ENCODE results near the gene ADCYAP1R1.

DNA sequence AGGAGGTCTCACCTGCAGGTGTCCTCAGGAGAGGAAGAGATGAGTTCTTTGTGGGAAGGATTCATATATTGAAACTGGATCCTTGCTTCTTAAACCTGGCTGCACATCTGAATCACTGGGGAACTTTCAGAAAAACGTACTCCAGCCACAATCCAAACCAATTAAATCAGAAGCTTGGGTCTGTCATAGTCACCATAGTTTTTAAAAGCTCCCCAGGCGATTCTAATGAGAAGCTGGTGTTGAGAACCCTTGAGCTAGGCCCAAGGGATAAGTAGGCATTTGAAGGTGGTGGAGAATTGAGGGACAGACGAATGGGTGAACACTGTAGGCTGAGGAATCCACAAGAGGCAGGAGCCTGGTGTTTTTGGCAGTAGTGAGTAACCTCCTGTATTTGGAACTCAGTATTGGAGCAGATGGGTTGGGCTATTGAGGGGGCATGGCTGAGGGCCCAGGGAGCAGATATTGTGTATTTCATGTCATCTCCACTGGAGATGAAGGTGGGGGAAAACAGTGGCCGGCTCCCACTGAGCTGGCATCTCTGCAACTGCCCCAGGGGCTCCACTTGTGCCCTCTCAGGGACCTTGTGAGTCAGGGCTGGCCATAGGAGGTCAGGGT, 14.5 kb downstream of the ADCYAP1R1 start:
- TF ChIP-seq, protein P1, sequence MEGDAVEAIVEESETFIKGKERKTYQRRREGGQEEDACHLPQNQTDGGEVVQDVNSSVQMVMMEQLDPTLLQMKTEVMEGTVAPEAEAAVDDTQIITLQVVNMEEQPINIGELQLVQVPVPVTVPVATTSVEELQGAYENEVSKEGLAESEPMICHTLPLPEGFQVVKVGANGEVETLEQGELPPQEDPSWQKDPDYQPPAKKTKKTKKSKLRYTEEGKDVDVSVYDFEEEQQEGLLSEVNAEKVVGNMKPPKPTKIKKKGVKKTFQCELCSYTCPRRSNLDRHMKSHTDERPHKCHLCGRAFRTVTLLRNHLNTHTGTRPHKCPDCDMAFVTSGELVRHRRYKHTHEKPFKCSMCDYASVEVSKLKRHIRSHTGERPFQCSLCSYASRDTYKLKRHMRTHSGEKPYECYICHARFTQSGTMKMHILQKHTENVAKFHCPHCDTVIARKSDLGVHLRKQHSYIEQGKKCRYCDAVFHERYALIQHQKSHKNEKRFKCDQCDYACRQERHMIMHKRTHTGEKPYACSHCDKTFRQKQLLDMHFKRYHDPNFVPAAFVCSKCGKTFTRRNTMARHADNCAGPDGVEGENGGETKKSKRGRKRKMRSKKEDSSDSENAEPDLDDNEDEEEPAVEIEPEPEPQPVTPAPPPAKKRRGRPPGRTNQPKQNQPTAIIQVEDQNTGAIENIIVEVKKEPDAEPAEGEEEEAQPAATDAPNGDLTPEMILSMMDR (IDR thresholded peaks at IDR 0.05) = no peak
- TF ChIP-seq POLR2A (IDR thresholded peaks at IDR 0.05) (no peak), POLR2AphosphoS5 (IDR thresholded peaks at IDR 0.05) (no peak)
